Omental fat pad (tissue), 4 donors: ENCODE results near the gene MAPK8IP2. TPM values are rescaled to one million over a fixed set of nuclear protein-coding genes. Genes with fewer than 3 reads are reported as not detected.
"Not testable (repeated sequence)": the region's sequence is repeated elsewhere in the genome, so short reads cannot be mapped to it uniquely, and the experiment has no call there.

Experiments
- ATAC-seq: fragments of 150-250 bp; one replicate; pipeline ENCODE4 v1.9.1; 2016; ENCODE audit warnings: mild to moderate bottlenecking, moderate library complexity; ENCODE audit not compliant: low FRiP score
- DNase-seq: peaks from one replicate; pipeline ENCODE4 v3.0.0-alpha.2; 2019; ENCODE audit warnings: low spot score
- CTCF ChIP-seq, 3 donors: fragments of 450-650 bp; IDR thresholded peaks; one replicate each; pipeline ENCODE4 v1.5.1; 2016 to 2017; ENCODE audit warnings: antibody characterized with exemption in 3 of 3, mild to moderate bottlenecking in 3 of 3, moderate library complexity in 2 of 3
- total RNA-seq, 4 donors: library from RNA; depleted of rRNA; stranded (reverse); fragments of >200 nt; gene quantifications; one replicate each; pipeline ENCODE4 v1.1.0, GENCODE V29; 2016

MAPK8IP2 gene
- total RNA-seq, 4 donors from 2014 or later, result 1.6 to 3.1 (median 2.4) TPM

GRCh38 chr22:50605613-50606074, 5.1 kb downstream of the MAPK8IP2 start:
- DNase-seq (no peak), ATAC-seq (no peak)
- no peak for TF ChIP-seq CTCF (IDR thresholded peaks at IDR 0.05)

DNA sequence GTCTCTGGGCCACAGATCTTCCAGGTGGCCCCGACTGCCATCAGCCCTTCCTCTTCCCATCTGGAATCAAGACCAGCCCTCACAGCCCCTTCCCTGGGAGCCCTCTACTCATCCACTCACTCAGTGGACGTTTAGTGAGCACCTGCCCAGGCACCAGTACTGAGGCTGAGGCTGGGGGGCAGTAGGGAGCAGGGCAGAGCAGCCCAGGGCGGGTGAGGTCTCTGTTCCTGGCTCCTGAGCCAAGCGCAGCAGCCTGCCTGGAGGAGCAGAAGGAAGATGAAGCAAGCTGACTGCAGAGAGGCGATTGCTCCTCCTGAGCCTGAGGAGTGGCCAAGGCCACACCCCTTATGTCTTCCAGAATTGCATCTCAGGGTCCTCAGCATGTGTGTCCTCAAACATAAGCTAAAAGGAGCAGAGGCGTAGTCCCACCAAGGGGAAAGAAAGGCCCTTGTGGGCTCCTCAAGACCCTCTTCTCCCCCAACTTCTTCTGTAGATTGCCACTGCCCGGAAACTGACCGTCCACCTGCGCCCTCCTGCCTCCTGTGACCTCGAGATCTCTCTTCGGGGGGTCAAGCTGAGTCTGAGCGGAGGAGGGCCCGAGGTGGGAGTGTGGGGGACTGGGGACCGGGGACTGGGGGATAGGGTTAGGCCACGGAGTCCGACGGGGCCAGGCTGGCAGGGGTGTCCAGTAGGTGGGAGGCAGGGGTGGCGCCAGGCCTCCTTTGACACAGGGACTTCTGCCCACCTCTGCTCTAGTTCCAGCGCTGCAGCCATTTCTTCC, 5.8 kb downstream of the MAPK8IP2 start:
- no peak for TF ChIP-seq CTCF (IDR thresholded peaks at IDR 0.05)
- ATAC-seq (no peak), DNase-seq (no peak)

- no peak for TF ChIP-seq CTCF (IDR thresholded peaks at IDR 0.05)
- DNase-seq (no peak), ATAC-seq (no peak)
Observed at GRCh38 chr22:50606946-50607658, 6.5 kb downstream of the MAPK8IP2 start.

DNA sequence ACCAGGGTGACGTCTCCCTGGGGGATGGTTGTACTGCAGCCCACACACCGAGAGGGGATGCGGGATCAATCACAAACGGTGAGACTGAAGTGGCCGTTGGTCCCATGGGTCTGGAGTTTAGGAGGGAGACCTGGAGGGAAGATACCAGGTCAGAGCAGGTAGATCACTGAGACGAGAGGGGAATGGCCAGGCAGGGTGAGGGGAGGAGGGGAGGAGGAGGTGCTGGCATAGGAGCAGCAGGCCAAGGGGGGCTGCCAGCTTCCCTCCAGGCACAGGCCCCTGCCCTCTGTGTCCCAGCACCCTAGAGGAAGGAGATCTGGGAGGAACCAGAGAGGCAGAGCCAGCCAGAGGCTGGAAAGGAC, 7.0 kb downstream of the MAPK8IP2 start:
- TF ChIP-seq CTCF (IDR thresholded peaks at IDR 0.05), result no peak
- no peak for ATAC-seq
- no peak for DNase-seq

- ATAC-seq, DNase-seq: not testable (repeated sequence)
Observed at GRCh38 chr22:50608058-50608840, 7.7 kb downstream of the MAPK8IP2 start.

- DNase-seq (no peak), ATAC-seq (no peak)
- TF ChIP-seq CTCF (IDR thresholded peaks at IDR 0.05), result no peak
Observed at GRCh38 chr22:50608996-50609395, 8.4 kb downstream of the MAPK8IP2 start.

DNA sequence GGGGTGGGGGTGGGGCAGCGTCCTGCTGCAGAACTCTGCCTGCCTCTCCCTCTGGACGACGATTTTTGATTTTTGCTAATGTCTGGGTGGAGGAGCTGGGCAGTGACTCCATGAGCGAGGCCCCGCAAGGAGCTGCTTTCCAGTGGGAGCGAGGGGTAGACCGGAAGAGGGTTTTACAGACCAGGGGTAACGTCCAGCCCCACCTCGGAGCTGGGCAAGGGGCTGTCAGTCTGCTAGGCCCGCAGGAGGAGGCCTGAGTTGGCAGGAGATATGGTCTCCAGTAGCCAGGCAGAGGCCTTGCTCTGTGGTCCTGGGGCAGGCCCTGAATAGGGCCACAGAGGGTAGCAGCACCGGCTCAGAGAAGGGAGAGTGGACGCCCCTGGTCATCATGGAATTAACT, 9.0 kb downstream of the MAPK8IP2 start:
- ATAC-seq (no peak), DNase-seq (no peak)
- TF ChIP-seq CTCF (IDR thresholded peaks at IDR 0.05), result no peak
